Ramos (cell line): ENCODE results near the gene BPIFB6.

Source experiments
- in situ Hi-C: fragments of 300-500 bp; cut with MboI; formaldehyde crosslinking; loops from one replicate; pipeline ENCODE4 v1.14.3; 2022; ENCODE audit warnings: low sequenced_read_pairs; ENCODE audit not compliant: unreplicated experiment

Gene BPIFB6

DNA sequence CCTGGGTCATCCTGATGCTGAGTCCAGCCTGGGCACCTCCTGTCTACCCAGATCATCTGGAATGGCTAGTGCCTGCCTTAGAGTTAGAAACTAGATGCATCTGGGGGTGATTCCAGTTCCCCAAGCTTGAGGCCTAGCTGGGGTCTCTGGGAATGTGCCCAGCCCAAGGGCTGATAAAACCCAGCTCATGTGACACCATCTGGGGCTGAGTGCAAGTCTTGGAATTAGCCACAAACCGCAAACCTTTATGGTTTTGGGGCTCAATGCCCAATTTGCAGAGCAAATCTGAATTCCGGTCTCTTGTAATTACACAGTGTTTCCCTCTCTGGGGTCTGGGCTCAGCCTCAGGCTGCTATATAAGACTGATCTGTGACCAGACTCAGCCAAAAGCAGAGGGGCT lies 47.8 kb downstream of the BPIFB6 start, which contains the start of gene BPIFB4:
Gene BPIFB4 (plus strand): TSS at position 385 of the 400 bp plus-strand sequence. CDS start 1,884 bp downstream, outside the sequence.
- in situ Hi-C loops: no loop called here

GRCh38 chr20:33081411-33082154 lies 50.1 kb downstream of the BPIFB6 start:
- in situ Hi-C loops: no loop called here

- in situ Hi-C loops: no loop called here
Measured at GRCh38 chr20:33082546-33082945, 51.1 kb downstream of the BPIFB6 start.

DNA sequence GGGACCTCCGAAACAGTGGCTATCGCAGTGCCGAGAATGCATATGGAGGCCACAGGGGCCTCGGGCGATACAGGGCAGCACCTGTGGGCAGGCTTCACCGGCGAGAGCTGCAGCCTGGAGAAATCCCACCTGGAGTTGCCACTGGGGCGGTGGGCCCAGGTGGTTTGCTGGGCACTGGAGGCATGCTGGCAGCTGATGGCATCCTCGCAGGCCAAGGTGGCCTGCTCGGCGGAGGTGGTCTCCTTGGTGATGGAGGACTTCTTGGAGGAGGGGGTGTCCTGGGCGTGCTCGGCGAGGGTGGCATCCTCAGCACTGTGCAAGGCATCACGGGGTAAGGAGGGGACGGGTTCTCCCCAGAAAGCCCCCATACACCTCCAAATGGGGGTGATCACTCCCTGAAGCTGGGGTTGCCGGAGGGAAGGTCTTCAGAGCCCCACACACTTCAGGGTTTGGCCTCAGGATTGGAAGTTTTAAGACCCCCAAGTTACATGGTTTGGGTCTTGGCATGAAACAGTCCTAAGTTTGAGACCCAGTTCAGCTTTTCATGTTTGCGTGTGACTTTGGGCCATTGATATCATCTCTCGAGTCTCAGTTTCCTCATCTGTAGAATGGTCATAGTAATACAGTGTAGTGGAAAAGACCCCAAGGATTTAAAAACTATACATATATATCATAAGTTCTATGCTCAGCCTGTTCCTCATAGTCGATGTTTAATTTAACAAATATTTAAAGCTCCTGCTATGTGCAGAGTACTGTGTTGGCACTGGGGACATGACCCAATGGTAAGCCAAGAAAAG lies 52.3 kb downstream of the BPIFB6 start:
- in situ Hi-C loops: no loop called here

DNA sequence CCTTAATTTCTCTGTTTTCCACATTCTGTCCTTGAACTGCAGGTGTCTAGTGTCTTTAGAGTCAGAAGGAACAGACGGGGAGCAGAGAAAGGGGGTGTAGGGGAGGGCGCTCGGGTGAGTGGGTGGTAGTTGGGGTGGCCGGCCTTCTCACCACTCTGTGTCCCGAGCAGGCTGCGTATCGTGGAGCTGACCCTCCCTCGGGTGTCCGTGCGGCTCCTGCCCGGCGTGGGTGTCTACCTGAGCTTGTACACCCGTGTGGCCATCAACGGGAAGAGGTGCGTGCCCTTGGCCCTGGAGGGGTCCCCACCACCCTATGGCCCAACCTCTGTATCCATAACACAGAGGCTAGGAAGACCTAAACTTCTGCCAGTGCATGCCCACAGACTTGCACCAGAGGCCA lies 53.3 kb downstream of the BPIFB6 start:
- in situ Hi-C loops: no loop called here

GRCh38 chr20:33086052-33086722 lies 54.7 kb downstream of the BPIFB6 start:
- in situ Hi-C loops: no loop called here

DNA sequence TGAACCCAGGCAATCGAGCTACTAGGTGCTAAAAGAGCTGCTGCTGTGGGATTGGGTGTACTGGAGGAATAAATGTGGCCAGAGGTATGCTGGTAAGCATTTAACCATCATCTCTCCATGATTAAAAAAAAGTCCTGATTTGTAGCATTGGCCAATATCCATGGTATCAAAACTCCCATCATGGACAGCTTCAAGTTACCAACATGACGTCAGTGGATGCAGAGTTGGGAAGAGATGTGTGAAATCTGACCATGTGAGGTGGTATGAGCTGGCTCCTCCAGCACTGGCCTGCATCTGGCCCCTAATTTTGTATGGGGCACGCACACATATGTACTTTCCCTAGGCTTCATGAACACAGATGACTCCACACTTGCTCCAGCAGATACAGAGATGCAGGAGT lies 59.7 kb downstream of the BPIFB6 start:
- in situ Hi-C loops: no loop called here

DNA sequence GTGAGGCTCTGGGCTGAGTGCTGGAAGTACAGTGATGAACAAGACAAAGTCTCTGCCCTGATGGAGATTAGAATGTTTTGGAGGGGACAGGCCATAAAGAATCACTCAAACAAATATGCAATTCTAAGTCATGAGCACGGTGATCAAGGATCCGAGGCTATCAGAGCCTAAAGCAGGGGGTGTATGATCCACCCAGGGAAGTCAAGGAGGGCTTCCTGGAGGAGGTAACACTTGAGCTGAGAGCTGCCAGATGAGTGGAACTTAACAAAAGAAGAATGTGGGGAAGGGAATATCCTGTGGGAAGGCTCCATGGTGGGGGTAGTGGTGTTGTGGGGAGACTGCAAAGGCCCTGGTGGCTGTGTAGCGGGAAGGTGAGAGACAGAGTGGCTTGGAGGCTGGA lies 60.2 kb downstream of the BPIFB6 start:
- in situ Hi-C loops: no loop called here

DNA sequence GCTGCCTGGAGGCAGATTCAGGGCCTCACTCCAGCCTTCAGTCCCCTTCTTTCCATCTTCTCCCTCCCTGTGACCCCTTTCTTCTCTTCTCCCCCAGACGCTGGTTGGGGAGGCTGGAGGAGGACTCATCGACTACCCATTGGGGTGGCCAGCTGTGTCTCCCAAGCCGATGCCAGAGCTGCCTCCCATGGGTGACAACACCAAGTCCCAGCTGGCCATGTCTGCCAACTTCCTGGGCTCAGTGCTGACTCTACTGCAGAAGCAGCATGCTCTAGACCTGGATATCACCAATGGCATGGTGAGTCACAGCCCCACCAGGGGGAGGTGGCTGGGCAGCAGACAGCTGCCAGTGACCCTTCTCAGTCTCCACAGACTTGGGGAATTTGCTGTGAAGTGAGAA lies 60.9 kb downstream of the BPIFB6 start:
- in situ Hi-C loops: no loop called here

GRCh38 chr20:33093074-33093473 lies 61.6 kb downstream of the BPIFB6 start:
- in situ Hi-C loops: no loop called here

DNA sequence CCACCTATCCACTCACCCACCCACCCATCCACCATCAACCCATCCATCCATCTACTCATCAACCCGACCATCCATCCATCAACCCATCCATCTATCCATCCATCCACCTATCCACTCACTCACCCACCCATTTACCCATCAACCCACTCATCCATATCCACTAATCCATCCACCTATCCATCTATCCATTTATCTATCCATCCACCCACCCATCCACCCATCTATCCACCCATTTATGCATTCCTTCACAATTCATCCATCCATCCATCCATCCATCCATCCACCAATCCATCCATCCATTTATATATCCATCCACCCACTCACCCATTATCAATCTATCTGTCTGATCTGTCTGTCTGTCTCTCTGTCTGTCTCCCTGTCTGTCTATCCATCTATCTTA lies 62.1 kb downstream of the BPIFB6 start:
- in situ Hi-C loops: no loop called here
